SK-N-MC (cell line): ENCODE results near the gene TCF3.
"Not testable (repeated sequence)": the region's sequence is repeated elsewhere in the genome, so short reads cannot be mapped to it uniquely, and the experiment has no call there.

ENCODE experiments used
- EZH2 ChIP-seq: fragments of 200-600 bp; sonication (generic); IDR thresholded peaks from one replicate; pipeline ENCODE4 v1.6.1; 2017; ENCODE audit warnings: antibody characterized with exemption
- FOXP2 ChIP-seq: optimal IDR thresholded peaks from 2 replicates; pipeline ENCODE3; 2011; ENCODE audit warnings: mild to moderate bottlenecking, moderate library complexity; ENCODE audit not compliant: insufficient read depth; ENCODE audit errors: extremely low read length, control extremely low read depth
- POLR2AphosphoS5 ChIP-seq: IDR thresholded peaks from 2 replicates; pipeline ENCODE4 v1.6.1; 2012; ENCODE audit warnings: mild to moderate bottlenecking, low read depth, low read length, borderline replicate concordance

- TF ChIP-seq POLR2AphosphoS5, EZH2, FOXP2: not testable (repeated sequence)
These were observed 43.1 kb upstream of the TCF3 start for GRCh38 chr19:1695481-1695880.
